ENCODE results near the gene PDLIM1.

Gene PDLIM1, protein sequence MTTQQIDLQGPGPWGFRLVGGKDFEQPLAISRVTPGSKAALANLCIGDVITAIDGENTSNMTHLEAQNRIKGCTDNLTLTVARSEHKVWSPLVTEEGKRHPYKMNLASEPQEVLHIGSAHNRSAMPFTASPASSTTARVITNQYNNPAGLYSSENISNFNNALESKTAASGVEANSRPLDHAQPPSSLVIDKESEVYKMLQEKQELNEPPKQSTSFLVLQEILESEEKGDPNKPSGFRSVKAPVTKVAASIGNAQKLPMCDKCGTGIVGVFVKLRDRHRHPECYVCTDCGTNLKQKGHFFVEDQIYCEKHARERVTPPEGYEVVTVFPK

DNA sequence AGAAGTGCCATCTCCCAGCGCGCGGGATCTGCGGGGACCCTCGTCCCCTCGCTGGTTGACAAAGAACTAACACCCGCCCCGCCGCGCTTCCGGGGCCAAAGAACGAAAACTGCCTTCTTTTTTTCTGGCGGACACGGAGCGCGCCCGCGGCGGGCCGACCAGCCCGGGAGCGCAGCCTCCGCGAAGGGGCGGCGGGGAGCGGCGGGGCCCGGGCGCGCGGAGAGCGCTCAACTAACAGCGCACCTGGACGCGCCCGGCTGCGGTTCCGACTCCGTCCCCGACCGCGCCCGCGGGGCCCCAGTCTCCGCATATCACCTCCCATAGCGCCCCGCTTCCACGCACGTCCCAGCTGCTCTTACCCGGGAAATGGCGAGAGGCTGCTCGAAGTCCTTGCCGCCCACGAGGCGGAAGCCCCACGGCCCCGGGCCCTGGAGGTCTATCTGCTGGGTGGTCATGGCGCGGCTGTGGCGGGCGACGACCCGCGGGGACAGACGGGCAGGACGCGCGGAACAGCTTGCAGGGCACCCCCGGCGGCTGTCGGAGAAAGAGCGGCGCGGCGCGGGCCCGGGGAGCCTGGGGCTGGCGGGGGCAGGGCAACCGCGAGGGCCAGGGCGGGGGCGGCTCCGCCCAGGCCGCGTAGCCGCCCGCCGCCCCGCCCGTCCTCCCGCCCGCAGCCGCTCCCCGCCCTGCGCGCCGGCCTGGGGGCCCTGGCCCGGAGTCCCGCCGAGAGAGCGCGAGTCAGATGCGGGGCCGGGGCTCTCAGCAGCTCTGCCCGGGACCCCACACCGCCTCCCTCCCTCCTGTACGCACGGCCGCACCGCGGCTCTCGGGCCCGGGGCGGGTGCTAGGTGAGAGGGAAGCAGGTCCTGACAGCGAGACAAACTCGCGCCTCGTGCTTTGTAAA is at the start of gene PDLIM1:
PDLIM1 (minus strand) TSS at position 543 of the 904 bp plus-strand sequence; CDS start at position 455, 88 bp downstream.
- ATAC-seq (peak; percentile 58), DNase-seq (peak; percentile 41)

DNA sequence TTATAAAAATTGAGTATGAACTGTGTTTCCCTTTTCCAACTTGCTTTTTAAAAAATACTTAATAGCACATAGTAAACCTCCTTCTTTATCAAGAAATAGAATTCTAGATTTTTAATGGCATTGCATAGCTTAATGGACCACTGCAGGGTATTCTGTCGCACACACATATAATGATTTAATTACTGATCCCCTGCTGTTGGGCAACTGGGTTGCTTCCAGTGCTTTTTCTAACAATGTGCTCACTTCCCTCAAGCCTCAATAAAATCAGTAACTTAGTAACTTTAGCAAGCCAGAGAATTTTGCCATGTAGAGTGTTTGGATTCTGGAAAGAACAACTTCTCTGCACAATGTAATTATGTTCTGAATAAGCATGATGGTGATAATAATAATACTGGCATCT is 49.1 kb upstream of the PDLIM1 start:
- ATAC-seq (no peak), DNase-seq (no peak)

DNA sequence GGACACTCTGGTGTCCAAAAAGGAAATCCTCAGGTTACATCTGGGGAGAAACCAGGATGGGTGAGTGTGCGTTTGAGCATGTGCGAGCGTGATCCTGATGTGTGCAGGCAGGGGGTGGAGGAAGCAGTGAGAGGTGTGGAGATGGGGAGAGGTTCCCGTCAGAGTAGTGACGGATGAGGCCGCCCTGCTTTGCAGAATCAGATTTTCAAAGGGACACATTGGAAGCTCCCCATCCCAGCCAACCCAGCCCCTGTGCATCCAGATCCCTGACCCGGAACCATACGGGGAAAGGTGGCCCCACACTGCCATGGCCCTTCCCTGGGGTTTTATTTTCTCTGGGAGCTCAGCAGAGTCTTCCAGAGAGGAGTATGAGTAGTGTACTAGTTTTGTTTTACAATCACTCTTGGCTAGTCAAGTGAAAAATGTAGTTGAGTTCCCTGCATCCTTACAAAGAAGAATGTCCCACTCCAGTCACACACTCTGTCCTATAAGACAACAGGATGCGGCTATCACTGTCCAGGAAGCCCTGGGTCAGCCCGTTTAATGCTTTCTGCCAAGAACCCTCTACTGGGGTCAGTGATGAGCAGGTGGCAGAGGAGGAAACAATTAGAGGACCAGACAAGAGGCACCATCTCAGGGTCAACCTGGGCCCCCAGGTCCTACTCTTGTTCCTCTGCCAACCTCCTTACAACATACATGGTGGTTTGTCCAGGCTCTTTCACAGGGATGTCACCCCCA is 46.8 kb upstream of the PDLIM1 start:
- no peak for ATAC-seq
- DNase-seq, result no peak

DNA sequence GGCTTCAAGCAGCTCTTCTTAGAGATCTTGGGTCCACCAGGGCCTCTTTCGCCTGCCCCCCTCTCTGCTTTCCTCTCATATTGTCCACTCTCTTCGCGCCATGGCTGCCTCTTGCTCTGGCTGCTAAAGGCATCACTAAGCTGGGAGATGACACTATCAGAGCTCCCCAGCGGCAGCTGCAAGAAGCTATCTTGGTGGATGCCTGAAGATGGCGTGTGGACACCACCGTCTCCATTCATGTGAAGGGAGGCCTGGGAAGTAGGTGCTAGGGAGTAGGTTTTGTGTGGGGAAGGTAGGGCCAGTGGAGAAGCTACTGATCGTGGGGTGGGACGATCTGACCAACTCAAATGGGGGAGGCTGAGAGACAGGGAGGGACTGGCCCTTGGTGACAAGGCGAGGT is 45.9 kb upstream of the PDLIM1 start:
- ATAC-seq, result no peak
- no peak for DNase-seq

DNA sequence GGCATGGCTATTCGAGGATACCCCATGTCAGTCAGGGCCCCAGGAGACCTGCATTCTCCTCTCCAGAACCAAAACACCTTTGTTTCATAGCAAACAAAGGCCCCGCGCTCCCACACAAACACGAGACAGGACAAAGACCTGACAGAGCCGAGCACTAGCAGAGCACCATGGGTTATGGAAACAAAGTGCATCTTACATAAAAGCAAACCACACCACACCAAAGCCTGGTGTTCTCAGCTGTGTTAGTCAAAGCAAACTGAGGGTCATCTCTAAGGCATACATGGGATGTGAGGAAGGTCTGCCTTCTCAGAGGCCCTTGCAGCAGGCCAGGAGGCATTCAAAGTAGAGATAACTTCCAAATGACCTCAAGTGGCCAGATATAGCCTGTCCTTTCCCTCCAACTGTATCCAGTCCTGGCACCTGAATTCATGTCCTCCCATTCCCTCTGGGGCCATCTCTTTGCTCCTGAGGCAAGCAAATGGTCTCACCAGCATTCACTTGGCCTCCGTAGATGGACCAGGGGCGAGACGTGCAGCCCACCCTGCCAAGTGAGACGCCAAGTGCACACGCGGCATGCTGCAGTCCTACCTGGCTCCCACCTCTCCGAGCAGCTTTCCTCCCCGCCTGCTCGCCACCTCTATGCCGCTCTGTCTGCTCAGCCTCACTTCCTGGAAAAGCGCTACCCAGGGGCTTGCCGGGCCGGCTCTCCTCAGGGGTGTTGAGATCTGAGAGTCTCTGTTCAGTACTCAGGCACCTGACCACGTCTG is 45.3 kb upstream of the PDLIM1 start:
- ATAC-seq (no peak), DNase-seq (no peak)

DNA sequence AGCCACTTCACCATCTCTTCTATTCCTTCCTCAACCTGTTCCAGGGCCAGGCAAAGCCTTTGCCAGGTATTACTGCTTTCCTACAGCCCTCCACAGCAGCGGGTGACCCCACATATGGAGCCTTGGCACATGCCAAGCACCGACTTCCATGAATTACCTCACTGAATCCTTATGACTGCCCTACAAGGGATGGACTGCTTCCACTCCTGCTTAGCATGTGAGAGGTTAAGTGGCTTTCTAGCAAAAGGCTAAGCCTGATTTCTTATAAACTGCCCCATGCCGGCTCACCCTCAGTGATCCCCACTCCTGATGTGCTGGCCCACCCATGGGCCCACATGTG is 44.0 kb upstream of the PDLIM1 start:
- ATAC-seq (no peak), DNase-seq (no peak)

DNA sequence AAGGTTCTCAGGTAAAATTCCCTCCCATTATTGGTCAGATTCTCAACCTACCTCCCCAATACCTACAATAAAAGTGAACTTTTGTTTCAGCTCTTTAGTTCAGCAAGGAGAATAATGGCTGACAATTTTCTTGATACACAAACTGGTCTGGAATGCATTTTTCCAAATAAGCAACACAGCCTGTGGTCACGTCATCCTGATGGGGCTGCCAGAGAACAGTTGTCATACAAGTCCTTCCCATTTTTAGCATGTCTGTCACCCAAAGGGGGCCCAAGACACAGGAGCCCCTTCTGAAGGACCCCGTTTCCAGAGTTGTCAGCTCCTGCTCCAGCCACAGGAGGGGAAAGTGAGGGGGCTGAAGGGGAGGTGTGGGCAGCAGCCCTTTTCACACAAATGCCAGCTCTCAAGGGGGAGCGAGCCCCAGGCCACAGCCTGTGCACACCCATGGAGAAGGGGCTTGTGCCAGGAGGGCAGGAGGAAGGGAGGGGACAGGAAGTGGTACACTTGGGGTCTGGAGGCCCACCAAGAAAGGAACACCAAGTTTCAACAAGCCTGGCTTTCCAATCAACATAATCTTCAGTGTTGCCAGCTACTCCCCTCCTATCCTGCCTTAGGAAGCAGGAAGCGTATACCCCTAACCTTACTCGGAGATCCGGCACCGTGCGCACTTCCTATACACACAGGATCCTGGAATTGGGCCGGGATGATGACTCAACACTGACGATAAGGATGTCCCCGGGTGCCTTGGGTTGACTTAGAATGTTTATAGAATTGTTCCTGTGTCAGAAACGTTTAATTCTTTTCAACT is 43.4 kb upstream of the PDLIM1 start:
- DNase-seq (no peak), ATAC-seq (no peak)

DNA sequence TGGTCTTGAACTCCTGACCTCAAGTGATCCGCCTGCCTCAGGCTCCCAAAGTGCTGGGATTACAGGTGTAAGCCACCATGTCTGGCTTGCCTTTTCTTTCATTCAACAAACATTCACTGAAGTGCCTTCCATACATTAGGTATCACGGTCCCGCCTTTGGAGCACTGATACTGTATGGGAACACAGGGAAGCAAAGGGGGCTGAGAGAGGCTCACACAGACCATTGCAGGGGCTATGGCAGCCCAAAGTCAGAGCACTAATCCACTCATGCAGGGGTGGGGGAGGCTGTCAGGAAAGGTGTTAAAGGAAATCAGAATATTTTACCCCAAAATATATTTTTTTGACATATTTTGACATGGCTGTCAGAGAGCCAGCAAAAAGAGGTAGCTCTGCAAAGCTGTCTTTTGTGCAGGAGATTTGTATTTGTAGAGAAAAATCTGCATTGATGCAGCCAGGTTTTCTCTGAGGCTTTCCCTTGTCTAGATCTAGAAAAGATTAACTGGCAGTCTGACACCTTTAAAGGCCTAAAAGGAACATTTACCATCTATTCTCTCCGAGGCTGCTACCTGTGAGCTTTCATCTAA is 42.0 kb upstream of the PDLIM1 start:
- ATAC-seq, result no peak
- no peak for DNase-seq

DNA sequence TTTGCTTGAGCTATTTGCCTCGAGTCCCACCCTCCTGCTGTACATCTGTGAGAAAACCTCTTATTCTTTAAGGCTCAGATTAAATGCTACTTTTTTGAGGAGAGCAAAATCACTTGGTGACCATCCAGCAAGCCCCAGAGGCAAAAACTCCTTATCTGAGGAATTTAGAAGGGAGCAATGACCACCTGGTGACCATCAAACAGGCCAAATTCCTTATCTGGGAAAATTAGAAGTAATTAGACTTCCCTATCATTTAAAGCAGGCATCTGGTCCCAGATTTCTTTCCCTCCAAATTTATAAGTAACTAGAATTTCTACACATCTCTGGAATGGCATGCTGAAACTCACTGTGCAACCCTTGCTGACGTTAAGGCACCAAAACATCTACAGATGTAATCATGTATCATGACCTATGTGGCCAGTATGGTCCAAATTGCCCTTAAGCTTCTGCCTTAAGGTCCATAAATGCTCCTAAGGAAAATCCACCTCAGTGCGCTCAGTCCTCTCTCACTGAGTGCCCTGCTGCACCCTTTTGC is 40.9 kb upstream of the PDLIM1 start:
- ATAC-seq (no peak), DNase-seq (no peak)

DNA sequence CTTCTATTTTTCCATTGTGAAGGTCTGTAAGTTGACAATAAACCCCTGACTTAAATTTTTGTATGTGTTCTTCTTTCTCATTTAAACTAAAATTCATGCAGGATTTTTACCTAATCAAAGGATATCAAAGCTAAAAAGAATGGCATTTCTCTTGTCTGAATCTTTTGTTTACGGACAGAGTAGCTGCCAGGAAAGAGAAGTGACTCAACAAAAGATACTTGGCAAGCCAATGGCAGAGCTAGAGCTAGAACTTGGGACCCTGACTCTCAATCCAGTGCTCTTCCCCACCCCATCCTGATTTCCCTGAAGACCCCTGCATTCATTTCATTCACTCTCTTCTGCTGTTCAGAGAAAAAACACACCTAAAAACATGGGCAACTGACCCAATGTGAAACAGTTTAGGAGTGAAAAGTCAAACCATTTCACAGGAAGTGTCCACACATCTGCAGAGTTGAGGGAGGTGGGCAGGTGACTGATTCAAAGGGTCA is 40.2 kb upstream of the PDLIM1 start:
- DNase-seq, result no peak
- no peak for ATAC-seq

DNA sequence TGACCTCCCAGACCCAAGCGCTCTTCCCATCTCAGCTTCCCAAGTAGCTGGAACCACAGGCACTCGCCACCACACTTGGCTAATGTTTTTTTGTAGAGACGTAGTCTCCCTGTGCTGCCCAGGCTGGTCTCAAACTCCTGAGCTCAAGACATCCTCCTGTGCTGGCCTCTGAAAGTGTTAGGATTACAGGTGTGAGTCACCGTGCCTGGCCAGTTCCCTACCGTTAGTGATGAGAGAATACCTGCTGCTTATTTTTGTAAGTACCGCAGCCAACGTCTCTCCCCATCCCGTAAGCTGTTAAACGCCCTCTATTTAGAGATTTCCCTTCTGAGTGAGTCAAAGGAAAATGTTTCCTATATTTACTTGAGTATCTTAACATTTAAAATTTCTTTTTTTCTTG is 38.5 kb upstream of the PDLIM1 start:
- DNase-seq, result no peak
- no peak for ATAC-seq

DNA sequence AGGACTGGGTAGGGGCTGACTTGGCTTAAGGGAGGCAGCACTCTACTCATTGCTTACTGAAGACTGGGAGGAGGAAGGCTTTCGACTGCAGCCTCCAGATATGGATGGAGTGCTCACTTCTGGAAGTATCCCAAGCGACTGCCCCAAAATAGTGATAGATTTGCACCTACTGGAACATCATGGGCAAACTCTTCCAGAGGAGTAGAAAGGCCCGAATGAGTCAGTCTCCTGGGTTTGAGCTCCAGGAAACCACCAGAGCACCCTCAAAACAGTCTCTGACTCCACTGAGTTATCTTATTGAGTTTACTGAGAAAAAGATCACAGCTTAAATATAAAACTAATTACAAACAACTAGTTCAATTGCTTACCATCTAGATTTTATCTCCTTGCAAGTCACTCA is 37.2 kb upstream of the PDLIM1 start:
- ATAC-seq (no peak), DNase-seq (no peak)

DNA sequence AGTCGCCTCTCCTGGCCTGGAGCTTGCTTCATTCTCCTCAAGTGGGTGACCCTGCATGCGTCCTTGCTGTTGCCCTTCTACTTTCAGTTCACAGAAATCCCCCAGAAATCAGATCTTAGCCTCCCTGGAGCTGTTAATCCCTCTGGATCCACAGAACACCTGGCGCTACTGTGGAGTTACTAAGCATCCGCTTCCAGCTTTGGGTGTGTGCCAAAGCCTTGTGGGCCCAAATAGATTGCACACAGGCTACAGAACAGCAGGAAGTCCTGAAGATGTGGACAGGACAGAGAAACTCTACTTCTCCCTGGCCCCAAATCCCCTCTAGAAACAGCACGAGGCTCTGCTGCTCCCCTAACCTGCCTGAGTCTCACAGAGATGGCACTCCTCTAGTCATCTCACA is 36.6 kb upstream of the PDLIM1 start:
- ATAC-seq (no peak), DNase-seq (no peak)

DNA sequence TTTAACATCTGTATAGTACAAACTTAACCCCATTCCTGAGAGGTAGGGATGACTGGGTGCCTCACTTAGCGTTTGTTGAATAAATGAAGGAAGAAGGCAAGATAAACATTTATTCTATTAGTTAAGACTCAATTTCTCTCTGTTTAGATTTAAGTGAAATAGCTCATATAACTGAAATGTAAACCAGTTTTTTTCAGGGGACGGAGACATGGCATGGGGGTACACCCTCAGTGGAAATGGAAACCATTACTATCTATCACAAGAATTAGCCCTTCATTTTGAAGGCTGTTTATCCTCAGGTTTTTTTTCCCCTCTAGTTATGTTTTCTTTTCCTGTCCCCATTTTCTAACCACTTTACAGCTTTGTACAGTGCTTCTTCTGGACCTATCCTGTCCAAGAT is 35.6 kb upstream of the PDLIM1 start:
- DNase-seq, result no peak
- no peak for ATAC-seq

DNA sequence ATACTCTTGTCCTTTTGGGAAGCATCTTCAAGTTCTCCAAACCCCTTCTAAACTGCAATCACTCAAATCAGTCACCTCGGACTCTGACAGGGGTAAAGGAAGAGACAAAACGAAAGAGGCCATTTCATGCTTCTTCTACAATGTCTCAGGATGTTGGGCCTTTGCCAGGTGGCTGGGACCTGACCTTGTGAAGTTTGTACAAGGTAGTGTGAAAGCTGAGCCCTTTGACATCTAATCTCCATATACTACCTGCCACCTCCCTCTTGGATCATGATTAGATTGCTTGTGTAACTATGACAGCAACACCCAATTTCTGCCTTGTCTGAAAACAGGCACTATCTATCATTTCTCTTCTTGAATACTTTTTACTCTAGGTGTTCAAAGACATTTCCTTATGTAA is 35.1 kb upstream of the PDLIM1 start:
- ATAC-seq (no peak), DNase-seq (no peak)

DNA sequence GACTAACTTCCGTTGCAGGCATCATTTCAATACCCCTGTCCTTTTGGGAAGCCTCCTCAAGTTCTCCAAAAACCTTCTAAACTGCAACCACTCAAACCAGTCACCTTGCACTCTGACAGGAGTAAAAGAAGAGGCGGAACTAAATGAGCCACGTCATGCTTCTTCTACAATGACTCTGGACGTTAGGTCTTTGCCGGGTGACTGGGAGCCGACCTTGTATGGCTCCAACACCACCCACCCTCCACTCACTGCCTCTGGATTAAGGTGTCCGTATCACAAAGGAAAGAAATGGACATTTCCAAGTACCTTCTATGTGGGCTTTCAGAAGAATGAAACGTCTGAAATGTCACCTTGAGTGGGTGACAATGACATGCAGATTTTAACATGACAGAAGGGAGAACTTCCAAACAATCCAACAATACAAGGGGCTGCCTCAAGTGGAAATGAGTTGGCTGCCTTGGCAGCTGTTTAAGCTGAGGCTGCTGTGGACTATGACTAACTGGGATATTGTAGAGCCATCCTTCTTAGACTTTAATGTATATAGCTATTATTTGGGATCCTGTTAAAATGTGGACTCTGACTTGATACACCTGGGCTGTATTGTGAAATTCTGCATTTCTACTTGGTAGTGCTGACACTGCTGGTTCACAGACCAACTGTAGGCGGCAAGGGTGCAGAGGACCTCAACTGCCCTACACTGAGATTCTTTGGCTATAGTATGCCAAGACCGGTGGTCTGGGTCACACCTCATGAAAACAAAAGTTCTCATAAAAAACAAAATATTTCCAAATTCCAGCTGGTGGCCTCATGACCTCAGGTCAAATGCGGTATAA is 33.8 kb upstream of the PDLIM1 start:
- no peak for DNase-seq
- ATAC-seq, result no peak

DNA sequence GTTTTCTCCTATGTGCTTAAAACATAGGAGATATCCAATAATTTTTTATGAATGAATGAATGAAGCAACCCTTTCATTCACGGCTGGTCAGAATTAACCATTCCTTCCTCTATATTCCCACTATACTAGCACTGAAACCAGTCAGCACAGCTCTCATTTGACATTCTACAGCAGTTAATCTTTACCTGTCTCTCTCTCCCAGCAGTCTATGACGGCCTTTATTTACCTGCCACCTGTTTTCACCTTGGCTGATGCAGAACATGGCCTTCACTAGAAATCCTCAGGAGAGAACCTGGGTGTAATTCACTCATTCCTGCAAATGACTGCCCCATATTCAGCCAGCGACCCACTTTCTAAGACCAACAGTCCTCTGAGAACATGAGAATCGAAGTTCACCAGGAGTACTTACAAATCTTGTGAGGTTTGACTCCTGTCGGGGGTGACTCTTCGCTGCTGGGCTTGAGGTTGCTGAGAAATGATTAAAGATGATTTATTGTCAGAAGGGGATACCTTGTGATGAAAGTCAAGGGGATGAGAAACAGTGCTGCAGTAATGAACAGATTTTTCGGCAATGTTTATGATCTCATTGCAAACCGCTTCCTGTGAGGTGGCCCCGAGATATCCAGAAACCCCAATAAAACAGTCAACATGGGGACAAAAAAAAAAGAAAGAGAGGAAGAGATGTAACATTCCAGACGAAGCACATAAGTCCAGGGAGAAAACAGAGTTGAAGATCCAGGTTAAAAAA is 30.9 kb upstream of the PDLIM1 start:
- DNase-seq (no peak), ATAC-seq (no peak)

DNA sequence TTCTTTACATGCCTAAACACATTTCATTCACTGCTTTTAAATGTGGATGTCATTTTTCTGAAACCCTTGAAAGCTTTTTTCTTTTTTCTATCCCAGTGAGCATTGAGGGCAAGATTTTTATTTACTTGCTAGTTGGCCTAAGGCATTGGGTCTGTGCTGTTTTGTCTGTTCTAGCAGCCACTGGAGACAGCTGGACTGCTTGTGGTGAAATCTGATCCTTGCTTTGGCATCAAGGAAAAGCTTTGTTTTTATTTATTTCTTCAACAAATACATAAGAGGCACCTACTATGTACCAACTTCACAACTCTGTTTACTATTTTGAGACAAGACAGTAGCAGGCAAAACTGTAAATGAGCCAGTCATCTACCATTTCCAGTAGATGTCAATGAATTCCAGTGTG is 28.4 kb upstream of the PDLIM1 start:
- DNase-seq, result no peak
- ATAC-seq, result no peak

DNA sequence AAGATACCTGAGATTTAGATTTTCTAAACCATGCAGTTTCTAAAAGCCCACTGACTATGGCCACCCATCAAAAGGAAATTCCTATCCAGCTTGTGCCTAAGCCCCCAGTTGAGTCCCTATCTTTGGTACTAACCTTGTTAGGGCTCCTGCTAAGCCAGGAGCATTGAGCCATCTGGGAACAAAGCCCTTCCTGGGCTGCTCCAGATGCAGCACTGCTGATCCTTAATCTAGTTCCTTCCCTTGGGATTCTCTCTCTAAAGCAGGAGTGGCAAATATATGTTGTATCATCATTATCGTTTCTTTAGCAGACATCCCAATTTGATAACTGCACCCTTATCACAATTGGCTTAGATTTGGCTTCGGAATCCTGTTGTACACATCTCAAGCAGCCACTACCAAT is 24.7 kb upstream of the PDLIM1 start:
- DNase-seq, result no peak
- no peak for ATAC-seq
